ACC112 (cell line): ENCODE data around the gene SMAD2.

Experiments
- H2AFZ ChIP-seq: fragments of 200-600 bp; sonication (generic); one replicate; pipeline ENCODE4 v1.6.0; 2017; ENCODE audit warnings: antibody characterized with exemption, low read length; ENCODE audit not compliant: unreplicated experiment
- H3K27ac ChIP-seq: fragments of 200-600 bp; sonication (generic); 2 replicates; pipeline ENCODE4 v1.5.1; 2014; ENCODE audit warnings: low read depth, mild to moderate bottlenecking, antibody characterized with exemption, low read length, moderate library complexity
- H3K27me3 ChIP-seq: fragments of 200-600 bp; sonication (generic); 2 replicates; pipeline ENCODE4 v1.6.1; 2014; ENCODE audit warnings: mild to moderate bottlenecking, antibody characterized with exemption, low read length, moderate library complexity, mixed read lengths; ENCODE audit not compliant: insufficient read depth
- H3K36me3 ChIP-seq: fragments of 200-600 bp; sonication (generic); 2 replicates; pipeline ENCODE4 v1.6.1; 2016; ENCODE audit warnings: mild to moderate bottlenecking, antibody characterized with exemption, low read length, moderate library complexity, mixed read lengths; ENCODE audit not compliant: insufficient read depth
- H3K4me1 ChIP-seq: fragments of 200-600 bp; sonication (generic); one replicate; pipeline ENCODE4 v1.6.1; 2016; ENCODE audit warnings: low read length, mixed read lengths; ENCODE audit not compliant: insufficient read depth, unreplicated experiment, control insufficient read depth
- H3K4me3 ChIP-seq: fragments of 200-600 bp; sonication (generic); 2 replicates; pipeline ENCODE4 v1.5.1; 2014; ENCODE audit warnings: mild to moderate bottlenecking, low read depth, low read length
- H3K79me2 ChIP-seq: fragments of 200-600 bp; sonication (generic); one replicate; pipeline ENCODE4 v1.6.0; 2016; ENCODE audit warnings: low read length; ENCODE audit not compliant: control insufficient read depth, unreplicated experiment, insufficient read depth

The SMAD2 gene

GRCh38 chr18:47912794-47913585, 17.5 kb downstream of the SMAD2 start:
- Histone ChIP-seq H3K4me3 (no peak overlapping the region), H3K27ac (no peak overlapping the region), H3K27me3 (no peaks in the 10 kb centered on the region), H2AFZ (no peak overlapping the region), H3K4me1 (no peaks in the 10 kb centered on the region), H3K36me3 (no peaks in the 10 kb centered on the region), H3K79me2 (peaks cover 91% of the 10 kb centered on the region)

- Histone ChIP-seq H3K27me3 (no peaks in the 10 kb centered on the region), H3K27ac (no peak overlapping the region), H3K79me2 (peaks cover 91% of the 10 kb centered on the region), H2AFZ (no peak overlapping the region), H3K4me1 (no peaks in the 10 kb centered on the region), H3K36me3 (peaks cover 3% of the 10 kb centered on the region; the same call in 1 of the 2 replicates), H3K4me3 (no peak overlapping the region)
Observed at GRCh38 chr18:47912343-47912742, 18.1 kb downstream of the SMAD2 start.

GRCh38 chr18:47911877-47912276, 18.6 kb downstream of the SMAD2 start:
- Histone ChIP-seq H3K27me3 (no peaks in the 10 kb centered on the region), H3K4me3 (no peak overlapping the region), H3K36me3 (peaks cover 8% of the 10 kb centered on the region; the same call in 1 of the 2 replicates), H3K79me2 (peaks cover 92% of the 10 kb centered on the region), H2AFZ (no peak overlapping the region), H3K27ac (no peak overlapping the region), H3K4me1 (no peaks in the 10 kb centered on the region)

GRCh38 chr18:47909484-47909883, 21.0 kb downstream of the SMAD2 start:
- no peaks in the 10 kb centered on the region for H3K4me1 ChIP-seq

GRCh38 chr18:47908592-47908991, 21.9 kb downstream of the SMAD2 start:
- no peaks in the 10 kb centered on the region for H3K4me1 ChIP-seq
- H3K4me3 ChIP-seq: no peak overlapping the region
- H2AFZ ChIP-seq: no peak overlapping the region
- H3K36me3 ChIP-seq: peaks cover 15% of the 10 kb centered on the region; the same call in 1 of the 2 replicates
- peaks cover 93% of the 10 kb centered on the region for H3K79me2 ChIP-seq
- H3K27ac ChIP-seq: no peak overlapping the region
- no peaks in the 10 kb centered on the region for H3K27me3 ChIP-seq

More at GRCh38 chr18:47909484-47909883, 21.0 kb downstream of the SMAD2 start:
- H2AFZ ChIP-seq: no peak overlapping the region
- H3K79me2 ChIP-seq: peaks cover 93% of the 10 kb centered on the region
- no peaks in the 10 kb centered on the region for H3K27me3 ChIP-seq
- H3K4me3 ChIP-seq: no peak overlapping the region
- H3K36me3 ChIP-seq: peaks cover 15% of the 10 kb centered on the region; the same call in 1 of the 2 replicates
- H3K27ac ChIP-seq: no peak overlapping the region

GRCh38 chr18:47906408-47906807, 24.1 kb downstream of the SMAD2 start:
- Histone ChIP-seq H3K36me3 (peaks cover 15% of the 10 kb centered on the region; the same call in 1 of the 2 replicates), H3K27me3 (no peaks in the 10 kb centered on the region), H3K4me1 (no peaks in the 10 kb centered on the region), H3K79me2 (peaks cover 98% of the 10 kb centered on the region), H3K27ac (no peak overlapping the region), H3K4me3 (no peak overlapping the region), H2AFZ (no peak overlapping the region)

- Histone ChIP-seq H3K4me1 (no peaks in the 10 kb centered on the region), H3K79me2 (peaks cover 96% of the 10 kb centered on the region), H3K36me3 (peaks cover 15% of the 10 kb centered on the region; the same call in 1 of the 2 replicates), H3K4me3 (no peak overlapping the region), H3K27ac (no peak overlapping the region), H2AFZ (no peak overlapping the region), H3K27me3 (no peaks in the 10 kb centered on the region)
Observed at GRCh38 chr18:47903809-47904208, 26.6 kb downstream of the SMAD2 start.

GRCh38 chr18:47901624-47902362, 28.7 kb downstream of the SMAD2 start:
- no peaks in the 10 kb centered on the region for H3K27me3 ChIP-seq
- peaks cover 8% of the 10 kb centered on the region; the same call in 1 of the 2 replicates for H3K36me3 ChIP-seq
- no peaks in the 10 kb centered on the region for H3K4me1 ChIP-seq
- peaks cover 89% of the 10 kb centered on the region for H3K79me2 ChIP-seq
- H2AFZ ChIP-seq: no peak overlapping the region
- H3K27ac ChIP-seq: no peak overlapping the region
- H3K4me3 ChIP-seq: no peak overlapping the region

GRCh38 chr18:47899107-47899840, 31.2 kb downstream of the SMAD2 start:
- Histone ChIP-seq H3K4me1 (no peaks in the 10 kb centered on the region), H3K27ac (no peak overlapping the region), H3K79me2 (peaks cover 70% of the 10 kb centered on the region), H3K4me3 (no peak overlapping the region), H3K36me3 (no peaks in the 10 kb centered on the region; the same call in 1 of the 2 replicates), H2AFZ (no peak overlapping the region), H3K27me3 (no peaks in the 10 kb centered on the region)

GRCh38 chr18:47898696-47899095, 31.8 kb downstream of the SMAD2 start:
- Histone ChIP-seq H3K79me2 (peaks cover 70% of the 10 kb centered on the region), H3K27ac (no peak overlapping the region), H2AFZ (no peak overlapping the region), H3K4me1 (peaks cover 6% of the 10 kb centered on the region), H3K27me3 (no peaks in the 10 kb centered on the region), H3K36me3 (no peaks in the 10 kb centered on the region; the same call in 1 of the 2 replicates), H3K4me3 (no peak overlapping the region)
